NCI-H2107 (cell line): Measurements from ENCODE around the gene ADIPOR1.
A peak's percentile ranks its signal among the peaks of the same experiment; 100 is the strongest.
"Not testable (repeated sequence)": the region's sequence is repeated elsewhere in the genome, so short reads cannot be mapped to it uniquely, and the experiment has no call there.

Experiments used
- DNase-seq: peaks from one replicate; lab custom pipeline; 2025; lab: John Stamatoyannopoulos, UW

ADIPOR1 gene, protein sequence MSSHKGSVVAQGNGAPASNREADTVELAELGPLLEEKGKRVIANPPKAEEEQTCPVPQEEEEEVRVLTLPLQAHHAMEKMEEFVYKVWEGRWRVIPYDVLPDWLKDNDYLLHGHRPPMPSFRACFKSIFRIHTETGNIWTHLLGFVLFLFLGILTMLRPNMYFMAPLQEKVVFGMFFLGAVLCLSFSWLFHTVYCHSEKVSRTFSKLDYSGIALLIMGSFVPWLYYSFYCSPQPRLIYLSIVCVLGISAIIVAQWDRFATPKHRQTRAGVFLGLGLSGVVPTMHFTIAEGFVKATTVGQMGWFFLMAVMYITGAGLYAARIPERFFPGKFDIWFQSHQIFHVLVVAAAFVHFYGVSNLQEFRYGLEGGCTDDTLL

DNA sequence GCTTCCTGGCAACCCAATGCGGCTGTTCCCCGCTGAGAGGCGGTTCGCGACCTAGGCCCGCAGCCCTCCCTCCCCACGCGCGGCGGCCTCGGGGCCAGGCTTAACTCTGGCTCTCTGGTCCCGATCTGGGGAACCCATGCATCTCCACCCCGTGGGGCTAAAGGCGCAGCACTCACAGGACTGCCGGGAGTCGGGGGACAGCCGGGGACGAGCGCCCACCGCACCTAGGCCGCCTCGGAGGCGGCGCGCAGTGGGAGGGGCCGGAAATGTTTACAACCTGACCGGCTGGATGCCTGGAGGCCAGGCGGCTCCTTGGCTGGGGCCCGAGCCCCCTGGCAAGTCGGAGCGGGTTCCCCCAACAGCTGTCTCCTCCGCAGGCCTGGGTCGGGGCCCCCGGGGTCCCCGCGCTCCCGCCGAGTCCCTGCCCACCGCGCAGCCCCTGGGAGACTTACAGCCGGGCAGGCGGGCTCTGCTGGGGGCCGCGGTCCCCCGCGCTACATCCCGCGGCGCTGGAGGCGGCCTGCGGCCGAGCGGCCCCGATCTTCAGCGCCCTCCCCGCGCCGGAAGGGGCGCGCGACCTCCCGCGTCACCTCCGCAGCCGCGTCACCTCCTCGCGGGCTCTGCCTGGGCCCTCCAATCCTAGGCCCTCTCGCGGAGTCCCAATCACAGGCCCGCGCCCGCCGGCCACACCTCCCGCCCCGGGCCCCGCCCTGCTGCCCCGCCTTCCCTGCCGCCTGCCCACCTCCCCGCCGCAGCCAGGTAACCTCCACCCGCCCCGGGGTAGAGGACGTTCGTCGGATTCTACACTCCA, at the start of gene ADIPOR1:
Gene ADIPOR1, minus strand, starts transcription at position 580 of the 811 bp plus-strand sequence. CDS start 7,242 bp downstream, outside the sequence.
- peak; percentile 93 for DNase-seq

GRCh38 chr1:203006948-203007871, 49.1 kb upstream of the ADIPOR1 start, which contains the start of gene TMEM183A:
Gene TMEM183A (plus strand): TSS chr1:203007374. CDS start chr1:203007466, 92 bp downstream.
- peak; percentile 98 for DNase-seq

GRCh38 chr1:203005395-203006142, 47.5 kb upstream of the ADIPOR1 start:
- not testable (repeated sequence) for DNase-seq

GRCh38 chr1:203002951-203003350, 44.8 kb upstream of the ADIPOR1 start:
- DNase-seq = no peak

DNA sequence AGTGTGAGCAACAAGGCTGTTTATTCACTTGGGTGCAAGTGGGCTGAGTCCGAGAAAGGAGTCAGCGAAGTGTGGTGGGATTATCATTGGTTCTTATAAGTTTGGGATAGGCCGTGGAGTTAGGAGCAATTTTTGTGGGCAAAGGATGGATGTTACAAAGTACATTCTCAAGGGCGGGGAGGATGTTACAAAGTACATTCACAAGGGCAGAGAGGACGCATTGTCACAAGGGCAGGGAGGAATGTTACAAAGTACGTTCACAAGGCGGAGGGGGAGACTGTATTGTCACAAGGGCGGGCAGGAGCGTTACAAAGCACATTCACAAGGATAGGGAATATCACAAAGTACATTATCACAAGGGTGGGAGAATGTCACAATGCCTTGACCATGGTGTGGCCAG, 43.9 kb upstream of the ADIPOR1 start:
- no peak for DNase-seq

- no peak for DNase-seq
Observed at GRCh38 chr1:203000217-203000944, 42.3 kb upstream of the ADIPOR1 start.

- DNase-seq = peak; percentile 31
Observed at GRCh38 chr1:202998836-202999750, 41.0 kb upstream of the ADIPOR1 start.

- DNase-seq = no peak
Observed at GRCh38 chr1:202994756-202995155, 36.6 kb upstream of the ADIPOR1 start.

GRCh38 chr1:202991112-202991511, 33.0 kb upstream of the ADIPOR1 start:
- no peak for DNase-seq

- DNase-seq = no peak
Observed at GRCh38 chr1:202989879-202990278, 31.8 kb upstream of the ADIPOR1 start.

GRCh38 chr1:202987922-202988583, 29.9 kb upstream of the ADIPOR1 start:
- no peak for DNase-seq

GRCh38 chr1:202987255-202987654, 29.1 kb upstream of the ADIPOR1 start:
- no peak for DNase-seq

- DNase-seq = not testable (repeated sequence)
Observed at GRCh38 chr1:202986120-202986519, 28.0 kb upstream of the ADIPOR1 start.

GRCh38 chr1:202982715-202983430, 24.8 kb upstream of the ADIPOR1 start:
- DNase-seq = no peak

GRCh38 chr1:202981939-202982338, 23.8 kb upstream of the ADIPOR1 start:
- DNase-seq = no peak

DNA sequence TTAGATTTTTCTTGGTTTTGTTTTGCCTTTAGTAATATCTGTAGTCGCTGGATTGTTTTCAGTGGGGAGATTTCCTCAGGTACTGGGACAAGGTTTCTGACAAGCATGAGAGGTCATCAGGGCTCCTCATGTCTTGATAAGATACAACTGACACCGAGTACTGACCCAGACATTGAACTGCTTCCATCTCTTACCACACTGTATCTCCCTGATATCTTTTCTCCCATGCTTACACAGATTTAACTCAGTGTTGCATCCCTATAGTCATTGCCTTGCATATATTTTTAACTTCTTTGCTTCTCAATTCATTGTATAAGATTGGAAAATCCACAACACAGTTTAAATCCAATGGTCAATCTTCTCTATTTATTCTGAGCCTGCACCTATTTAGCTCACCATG, 21.3 kb upstream of the ADIPOR1 start:
- no peak for DNase-seq

DNA sequence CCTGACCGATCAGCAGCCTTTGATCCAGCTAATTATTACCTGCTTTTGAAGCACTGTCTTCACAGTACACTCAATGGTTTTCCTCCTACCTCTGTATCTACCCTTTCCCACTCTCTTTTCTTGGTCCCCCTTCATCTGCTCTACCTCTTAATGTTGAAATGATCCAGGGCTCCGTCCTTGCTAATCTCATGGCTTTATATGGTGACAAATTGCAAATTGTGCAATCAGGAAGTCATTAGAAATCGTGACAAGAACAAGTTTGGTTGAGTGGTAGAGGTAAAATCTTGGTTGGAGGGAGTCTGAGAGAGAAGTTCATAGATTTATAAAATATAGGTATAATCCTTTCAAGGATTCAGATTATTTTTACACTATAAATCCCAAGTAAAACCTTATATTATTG, 18.5 kb upstream of the ADIPOR1 start:
- no peak for DNase-seq

DNA sequence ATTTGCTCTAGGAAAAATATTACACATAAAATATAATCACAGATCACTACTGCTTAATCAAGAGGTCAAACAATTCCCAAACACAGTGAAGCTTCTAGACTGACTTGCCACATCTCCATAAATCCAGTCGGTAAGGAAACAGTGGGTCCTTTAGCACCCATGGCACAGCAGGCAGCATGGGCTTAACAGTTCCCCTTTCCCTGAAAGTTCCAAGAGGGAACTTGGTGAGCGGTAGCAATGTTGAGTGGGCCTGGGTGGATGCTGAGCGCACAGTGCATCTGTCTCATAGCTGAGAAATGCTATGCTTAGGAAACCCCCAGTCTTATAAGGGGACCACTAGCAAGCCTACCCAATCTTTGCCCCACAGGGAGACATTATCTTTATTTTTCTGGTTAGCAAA, 16.7 kb upstream of the ADIPOR1 start:
- no peak for DNase-seq
